GM15510 (cell line): ENCODE results near the gene FAM168A.

Experiments
- POLR2A ChIP-seq: IDR thresholded peaks from 3 replicates; pipeline ENCODE4 v1.6.1; 2011; ENCODE audit warnings: borderline replicate concordance; ENCODE audit not compliant: insufficient read length; ENCODE audit errors: extremely low read depth

FAM168A gene

GRCh38 chr11:73395297-73396208 is 202.4 kb downstream of the FAM168A start:
- no peak for TF ChIP-seq POLR2A

DNA sequence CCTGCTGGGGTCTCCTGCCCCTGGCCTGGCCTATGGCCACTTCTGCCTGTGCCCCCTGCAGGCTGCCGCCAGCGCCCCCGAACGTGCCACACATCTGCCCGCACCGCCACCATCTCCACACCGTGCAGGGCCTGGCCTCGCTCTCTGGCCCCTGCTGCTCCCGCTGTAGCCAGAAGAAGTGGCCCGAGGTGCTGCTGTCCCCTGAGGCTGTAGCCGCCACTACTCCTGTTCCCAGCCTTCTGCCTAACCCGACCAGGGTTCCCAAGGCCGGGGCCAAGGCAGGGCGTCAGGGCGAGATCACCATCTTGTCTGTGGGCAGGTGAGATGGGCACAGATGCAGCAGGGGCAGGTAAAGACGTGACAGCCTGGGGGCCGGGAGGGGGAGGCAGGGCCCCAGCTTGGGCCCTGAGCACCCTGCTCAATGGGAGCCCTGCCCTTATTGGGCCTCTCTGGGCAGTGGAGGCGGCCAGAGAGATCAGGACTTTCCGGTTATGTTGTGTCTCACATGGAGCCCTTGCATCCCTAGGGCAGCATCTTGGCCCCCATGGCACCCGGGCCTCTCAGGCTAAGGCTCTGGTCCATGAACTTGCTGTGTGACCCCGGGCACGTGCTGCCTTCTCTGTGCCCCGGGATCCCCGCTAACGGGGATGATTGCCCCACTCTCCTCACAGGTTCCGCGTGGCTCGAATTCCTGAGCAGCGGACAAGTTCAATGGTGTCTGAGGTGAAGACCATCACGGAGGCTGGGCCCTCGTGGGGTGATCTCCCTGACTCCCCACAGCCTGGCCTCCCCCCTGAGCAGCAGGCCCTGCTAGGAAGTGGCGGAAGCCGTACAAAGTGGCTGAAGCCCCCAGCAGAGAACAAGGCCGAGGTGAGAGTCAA is 203.3 kb downstream of the FAM168A start:
- TF ChIP-seq POLR2A: no peak

DNA sequence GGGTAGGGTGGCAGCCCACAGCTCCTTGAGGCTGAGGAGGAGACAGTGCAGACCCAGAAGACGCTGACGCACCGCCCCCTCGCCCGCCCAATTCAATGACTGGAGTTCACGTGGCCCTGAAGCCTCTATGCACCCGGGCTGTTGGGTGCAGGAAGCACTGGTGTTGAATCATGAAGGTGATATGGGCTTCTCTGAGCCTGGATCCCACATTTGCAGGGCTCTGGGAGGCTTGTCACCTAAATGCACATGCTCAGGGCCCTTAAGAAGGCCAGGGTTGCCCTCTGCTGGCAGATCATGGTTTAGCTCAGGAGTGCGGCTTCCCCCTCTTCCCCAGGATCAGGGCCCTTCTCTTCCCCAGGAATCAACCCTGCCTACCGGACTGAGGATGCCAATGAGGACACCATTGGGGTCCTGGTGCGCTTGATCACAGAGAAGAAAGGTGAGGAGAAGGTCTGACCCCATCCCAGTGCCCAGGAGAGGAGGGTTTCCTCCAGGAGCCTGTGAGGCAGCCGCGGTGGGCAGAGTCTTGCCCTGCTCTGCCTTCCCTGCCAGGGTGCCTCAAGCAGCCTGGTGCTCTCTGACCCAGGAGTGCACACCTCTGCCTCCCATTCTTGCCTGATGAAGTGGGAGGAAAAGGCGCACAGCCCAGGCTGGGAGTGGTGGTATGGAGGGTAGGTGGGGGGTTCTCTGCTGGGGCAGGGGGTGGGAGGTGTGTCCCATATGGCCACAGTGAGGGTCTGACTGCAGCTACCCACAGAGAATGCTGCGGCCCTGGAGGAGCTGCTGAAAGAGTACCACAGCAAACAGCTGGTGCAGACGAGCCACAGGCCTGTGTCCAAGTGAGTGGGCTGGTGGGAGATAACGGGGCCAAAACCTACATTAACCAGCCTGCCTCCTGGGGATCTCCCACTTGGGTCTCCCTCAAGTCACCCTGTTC is 204.2 kb downstream of the FAM168A start:
- no peak for TF ChIP-seq POLR2A

DNA sequence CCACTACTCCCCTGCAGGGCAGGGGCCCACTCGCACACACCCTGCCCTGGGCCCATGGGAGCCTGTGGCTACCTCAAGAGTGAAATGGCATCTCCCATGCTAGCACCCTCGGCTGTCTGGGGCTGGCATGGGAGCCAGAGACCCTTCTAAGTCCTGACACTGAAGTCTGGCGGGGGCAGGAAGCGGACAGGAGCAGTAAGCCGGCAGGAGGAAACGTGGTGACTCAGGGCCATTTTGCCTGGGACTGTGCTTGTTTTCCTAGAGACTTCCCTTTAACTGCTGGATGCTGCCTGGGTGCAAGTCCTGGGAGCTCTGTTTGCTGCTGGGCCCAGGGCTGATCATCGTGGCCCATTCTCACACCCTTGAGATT is 204.9 kb downstream of the FAM168A start:
- TF ChIP-seq POLR2A: no peak

DNA sequence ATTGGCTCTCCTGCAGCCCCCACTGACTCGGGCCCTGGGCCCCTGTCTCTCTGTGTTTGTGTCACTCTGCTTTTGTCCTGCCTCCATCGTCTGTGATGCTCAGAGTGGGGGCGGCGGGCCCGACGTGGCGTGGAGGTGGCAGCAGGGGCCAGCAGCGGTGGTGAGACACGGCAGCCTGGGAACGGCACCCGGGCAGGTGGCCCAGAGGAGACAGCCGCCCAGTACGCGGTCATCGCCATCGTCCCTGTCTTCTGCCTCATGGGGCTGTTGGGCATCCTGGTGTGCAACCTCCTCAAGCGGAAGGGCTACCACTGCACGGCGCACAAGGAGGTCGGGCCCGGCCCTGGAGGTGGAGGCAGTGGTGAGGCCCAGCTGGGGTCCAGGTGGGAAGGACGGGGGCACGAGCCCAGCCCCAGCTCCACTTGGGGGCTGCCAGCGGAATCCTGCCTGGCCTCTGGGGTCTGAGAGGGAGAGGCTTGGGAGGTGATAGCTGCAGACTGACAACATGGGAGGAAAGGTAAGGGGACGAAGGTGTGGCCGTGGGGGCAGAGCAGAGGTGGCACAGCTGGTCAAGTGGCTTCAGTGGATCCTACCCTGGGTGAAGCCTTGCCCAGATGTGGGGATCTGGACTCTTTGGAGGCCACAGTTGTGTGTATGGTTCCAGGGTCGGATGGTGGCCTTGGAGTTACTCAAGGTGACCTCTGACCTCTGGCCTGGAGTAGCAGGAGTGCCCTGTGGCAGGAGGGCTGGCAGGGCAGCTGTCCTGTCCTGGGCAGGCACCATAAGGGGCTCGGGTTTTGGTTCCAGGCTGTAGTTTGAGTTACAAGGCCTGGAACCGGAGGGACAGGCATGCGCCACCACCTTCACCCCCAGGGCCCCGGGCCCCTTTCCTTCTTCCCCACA is 205.6 kb downstream of the FAM168A start:
- TF ChIP-seq POLR2A: no peak

DNA sequence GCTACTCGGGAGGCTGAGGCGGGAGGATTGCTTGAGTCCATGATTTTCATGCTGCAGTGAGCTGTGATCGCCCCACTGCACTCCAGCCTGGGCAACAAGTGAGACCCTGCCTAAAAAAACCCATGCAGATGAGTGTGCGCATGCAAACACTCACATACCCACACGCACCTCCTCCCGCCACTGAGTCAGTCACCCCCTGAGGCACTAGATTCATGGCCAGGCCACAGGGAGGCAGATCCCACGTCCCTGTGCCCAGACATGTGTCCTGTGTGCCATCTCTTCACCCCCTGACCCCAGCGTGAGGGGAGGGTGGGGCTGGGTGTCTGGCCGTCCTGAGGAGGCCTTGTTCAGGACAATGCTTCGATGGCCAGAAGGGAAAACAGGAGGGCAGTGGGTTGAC is 206.2 kb downstream of the FAM168A start:
- TF ChIP-seq POLR2A: no peak

DNA sequence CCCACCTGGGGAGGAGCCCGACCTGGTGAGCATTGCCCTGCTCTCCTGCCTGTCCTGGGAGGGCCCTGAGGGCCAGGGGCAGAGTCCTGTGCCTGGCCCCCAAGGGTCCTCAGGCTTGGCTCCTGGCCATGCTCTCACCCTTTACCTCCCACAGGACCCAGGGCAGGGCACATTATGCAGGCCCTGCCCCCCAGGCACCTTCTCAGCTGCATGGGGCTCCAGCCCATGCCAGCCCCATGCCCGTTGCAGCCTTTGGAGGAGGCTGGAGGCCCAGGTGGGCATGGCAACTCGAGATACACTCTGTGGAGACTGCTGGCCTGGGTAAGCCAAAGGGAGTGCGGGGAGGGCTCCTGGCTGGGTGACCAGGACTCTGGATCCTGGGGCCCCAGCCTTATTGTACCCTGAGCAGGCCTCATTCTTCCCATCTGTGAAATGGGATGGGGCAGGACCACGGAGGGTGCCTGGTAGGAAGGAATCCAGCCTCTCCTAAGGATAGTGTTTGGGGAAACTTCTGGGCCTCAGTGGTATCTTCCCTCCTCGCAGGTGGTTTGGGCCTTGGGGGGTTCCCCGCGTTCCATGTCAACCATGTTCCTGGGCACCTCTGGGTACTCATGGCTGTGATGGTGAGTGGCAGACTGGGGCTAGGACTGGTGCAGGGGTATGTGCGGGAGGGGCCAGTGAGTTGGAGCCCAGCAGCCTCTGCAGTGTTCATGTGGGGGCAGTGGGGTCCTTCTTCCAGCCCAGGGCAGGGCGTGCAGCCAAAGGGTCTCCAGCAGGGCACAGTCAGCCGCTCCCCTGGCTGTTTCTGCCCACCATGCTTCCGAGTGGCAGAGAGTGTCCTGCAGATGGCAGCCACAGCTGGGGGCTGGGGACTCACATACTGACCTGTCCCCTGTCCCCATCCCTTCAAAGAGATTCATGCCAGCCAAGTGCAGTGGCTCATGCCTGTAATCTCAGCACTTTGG is 207.0 kb downstream of the FAM168A start:
- TF ChIP-seq POLR2A: no peak

DNA sequence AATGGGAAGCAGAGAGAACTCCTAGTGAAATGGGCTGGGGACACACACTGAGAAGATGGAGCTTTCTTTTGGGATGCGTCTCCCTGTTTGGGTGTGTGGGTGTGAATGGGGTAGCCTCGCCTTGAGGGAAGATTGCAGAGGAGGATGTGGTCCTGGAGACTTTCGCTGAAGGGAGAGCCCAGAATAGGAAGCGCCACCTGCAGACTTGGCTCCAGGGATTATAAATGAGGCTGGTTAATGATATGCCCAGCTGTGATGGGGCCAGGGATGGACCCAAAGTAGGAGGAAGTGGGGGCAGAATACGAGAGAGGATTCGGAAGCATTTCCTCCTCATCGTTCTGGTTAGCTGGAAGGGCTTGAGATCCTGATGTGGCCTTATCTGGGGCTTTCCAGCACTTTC is 208.0 kb downstream of the FAM168A start:
- no peak for TF ChIP-seq POLR2A

- TF ChIP-seq POLR2A: no peak
Measured at GRCh38 chr11:73389134-73389525, 208.8 kb downstream of the FAM168A start.

DNA sequence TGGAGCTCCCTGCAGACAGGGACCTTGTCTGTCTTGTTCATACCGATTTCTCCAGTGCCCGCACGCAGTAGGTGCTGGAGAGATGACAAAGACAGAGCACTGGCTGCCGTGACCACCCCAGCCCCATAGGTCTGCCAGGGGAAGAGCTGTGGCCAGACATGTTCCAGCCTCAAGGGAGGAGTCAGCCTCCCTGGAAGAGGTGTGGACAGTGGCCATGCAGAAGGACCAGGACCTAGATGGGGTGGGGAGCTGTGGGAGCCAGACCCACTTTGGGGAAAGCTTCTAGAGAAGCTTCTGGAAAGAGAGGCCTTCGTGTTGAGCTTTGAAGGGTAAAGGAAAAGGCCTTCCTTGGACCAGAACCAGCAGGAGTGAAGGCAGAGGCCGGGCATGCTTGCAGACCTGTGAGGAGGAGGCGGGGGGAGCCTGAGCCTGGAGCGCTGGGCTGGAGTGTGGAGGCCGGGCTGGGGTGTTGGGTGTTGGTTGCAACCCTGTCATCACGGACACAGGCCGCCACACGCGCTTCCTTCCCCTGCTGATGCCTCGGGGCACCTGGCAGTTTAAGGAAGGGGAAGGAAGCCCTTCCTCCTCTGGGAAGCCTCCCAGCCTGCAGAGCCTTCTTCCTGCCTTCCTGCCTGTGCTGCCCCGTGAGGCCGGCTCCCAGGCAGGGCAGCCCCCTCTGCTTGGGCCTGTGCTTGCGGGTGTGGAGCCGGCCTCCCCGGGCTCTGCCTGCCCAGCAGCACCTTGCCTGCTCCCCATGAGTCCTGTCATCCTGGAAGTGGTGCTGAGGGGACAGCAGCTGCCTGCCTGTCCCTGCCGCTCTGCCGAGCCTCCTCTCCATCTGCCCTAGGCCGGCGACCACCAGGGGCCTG is 209.4 kb downstream of the FAM168A start:
- TF ChIP-seq POLR2A: no peak

- no peak for TF ChIP-seq POLR2A
Measured at GRCh38 chr11:73387594-73388264, 210.2 kb downstream of the FAM168A start.
